Measurements from ENCODE around the gene OR8K5. TPM values are rescaled to one million over a fixed set of nuclear protein-coding genes. Genes with fewer than 3 reads are reported as not detected.

OR8K5 gene, protein sequence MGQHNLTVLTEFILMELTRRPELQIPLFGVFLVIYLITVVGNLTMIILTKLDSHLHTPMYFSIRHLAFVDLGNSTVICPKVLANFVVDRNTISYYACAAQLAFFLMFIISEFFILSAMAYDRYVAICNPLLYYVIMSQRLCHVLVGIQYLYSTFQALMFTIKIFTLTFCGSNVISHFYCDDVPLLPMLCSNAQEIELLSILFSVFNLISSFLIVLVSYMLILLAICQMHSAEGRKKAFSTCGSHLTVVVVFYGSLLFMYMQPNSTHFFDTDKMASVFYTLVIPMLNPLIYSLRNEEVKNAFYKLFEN
- not detected for polyA plus RNA-seq (2012; ENCODE audit: insufficient read depth, insufficient read length, low read depth)

DNA sequence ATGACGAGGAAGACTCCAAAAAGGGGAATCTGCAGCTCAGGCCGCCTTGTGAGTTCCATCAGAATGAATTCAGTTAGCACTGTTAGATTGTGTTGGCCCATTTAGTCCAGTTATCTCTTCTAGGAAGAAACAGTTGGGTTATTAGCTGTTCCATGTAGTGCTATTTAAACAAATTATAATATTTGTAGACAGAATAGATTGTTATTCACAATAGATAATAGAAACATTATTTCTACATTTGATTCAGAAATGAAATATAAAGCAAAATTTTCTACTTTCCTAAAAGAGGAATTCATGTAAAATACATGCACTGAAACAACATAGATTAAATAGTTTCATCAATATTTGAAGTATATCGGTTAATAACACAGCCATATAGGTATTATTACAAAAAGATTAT is at the start of gene OR8K5:
OR8K5 (minus strand) TSS at position 101 of the 400 bp plus-strand sequence; CDS start at position 101, 0 bp downstream.
- Histone ChIP-seq H3K9me3 (no peaks in the 10 kb centered on the region), H3K27me3 (no peaks in the 10 kb centered on the region), H3K36me3 (no peaks in the 10 kb centered on the region), H3K4me3 (ENCODE audit: low read depth, low read length) (no peak within 1 kb of the TSS), H3K4me1 (no peaks in the 10 kb centered on the region)
- TF ChIP-seq, protein P1, sequence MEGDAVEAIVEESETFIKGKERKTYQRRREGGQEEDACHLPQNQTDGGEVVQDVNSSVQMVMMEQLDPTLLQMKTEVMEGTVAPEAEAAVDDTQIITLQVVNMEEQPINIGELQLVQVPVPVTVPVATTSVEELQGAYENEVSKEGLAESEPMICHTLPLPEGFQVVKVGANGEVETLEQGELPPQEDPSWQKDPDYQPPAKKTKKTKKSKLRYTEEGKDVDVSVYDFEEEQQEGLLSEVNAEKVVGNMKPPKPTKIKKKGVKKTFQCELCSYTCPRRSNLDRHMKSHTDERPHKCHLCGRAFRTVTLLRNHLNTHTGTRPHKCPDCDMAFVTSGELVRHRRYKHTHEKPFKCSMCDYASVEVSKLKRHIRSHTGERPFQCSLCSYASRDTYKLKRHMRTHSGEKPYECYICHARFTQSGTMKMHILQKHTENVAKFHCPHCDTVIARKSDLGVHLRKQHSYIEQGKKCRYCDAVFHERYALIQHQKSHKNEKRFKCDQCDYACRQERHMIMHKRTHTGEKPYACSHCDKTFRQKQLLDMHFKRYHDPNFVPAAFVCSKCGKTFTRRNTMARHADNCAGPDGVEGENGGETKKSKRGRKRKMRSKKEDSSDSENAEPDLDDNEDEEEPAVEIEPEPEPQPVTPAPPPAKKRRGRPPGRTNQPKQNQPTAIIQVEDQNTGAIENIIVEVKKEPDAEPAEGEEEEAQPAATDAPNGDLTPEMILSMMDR (IDR thresholded peaks at IDR 0.05; ENCODE audit: low read depth, low read length) = no peak
- no peak for DNase-seq

DNA sequence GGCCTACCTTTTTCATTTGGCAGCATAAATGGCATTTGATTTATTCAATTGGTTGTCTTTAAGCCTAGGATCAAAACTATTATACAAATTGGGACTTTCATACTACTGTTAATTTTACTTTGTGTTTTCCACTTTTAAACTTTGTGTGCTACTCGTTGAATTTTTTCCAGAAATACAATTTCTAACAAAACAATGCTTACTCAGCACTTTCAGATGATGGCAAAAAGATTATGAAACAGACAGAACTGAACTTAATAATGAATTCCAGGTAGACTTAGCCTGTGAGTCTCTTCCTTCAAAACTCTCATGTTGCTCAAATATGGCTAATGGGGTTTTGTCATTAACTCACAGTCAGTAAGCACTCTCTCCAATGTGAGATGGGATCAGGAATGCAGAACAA is 47.7 kb upstream of the OR8K5 start:
- TF ChIP-seq, protein P1 (IDR thresholded peaks at IDR 0.05; ENCODE audit: low read depth, low read length) = no peak
- H3K27me3 ChIP-seq = no peaks in the 10 kb centered on the region

DNA sequence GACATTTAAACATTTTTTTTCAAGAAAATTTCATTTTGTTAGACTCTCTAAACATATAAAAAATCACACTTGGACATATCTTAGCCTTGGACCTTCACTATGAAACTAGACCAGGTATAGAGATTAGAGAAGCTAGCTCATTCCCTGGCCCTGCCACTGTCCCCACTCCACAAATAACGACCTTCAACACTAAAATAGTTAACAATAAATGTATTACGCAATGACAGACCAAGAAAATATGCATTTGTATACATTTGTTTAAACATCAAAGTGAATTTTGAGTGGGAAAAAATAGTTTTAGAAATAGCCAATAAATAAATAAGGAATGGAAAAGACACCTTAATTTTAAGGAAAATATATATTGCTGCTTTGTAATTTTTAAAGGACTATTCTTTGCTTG is 37.2 kb upstream of the OR8K5 start:
- no peak for DNase-seq
- Histone ChIP-seq H3K4me1 (no peaks in the 10 kb centered on the region), H3K27me3 (no peaks in the 10 kb centered on the region), H3K36me3 (no peaks in the 10 kb centered on the region), H3K9me3 (no peaks in the 10 kb centered on the region), H3K4me3 (ENCODE audit: low read depth, low read length) (no peak overlapping the region)
- TF ChIP-seq, protein P1 (IDR thresholded peaks at IDR 0.05; ENCODE audit: low read depth, low read length) = no peak

More for the DNA sequence above, 47.7 kb upstream of the OR8K5 start:
- no peak for DNase-seq
- no peaks in the 10 kb centered on the region for H3K36me3 ChIP-seq
- no peak overlapping the region for H3K4me3 ChIP-seq (ENCODE audit: low read depth, low read length)
- H3K9me3 ChIP-seq = no peaks in the 10 kb centered on the region
- no peaks in the 10 kb centered on the region for H3K4me1 ChIP-seq

DNA sequence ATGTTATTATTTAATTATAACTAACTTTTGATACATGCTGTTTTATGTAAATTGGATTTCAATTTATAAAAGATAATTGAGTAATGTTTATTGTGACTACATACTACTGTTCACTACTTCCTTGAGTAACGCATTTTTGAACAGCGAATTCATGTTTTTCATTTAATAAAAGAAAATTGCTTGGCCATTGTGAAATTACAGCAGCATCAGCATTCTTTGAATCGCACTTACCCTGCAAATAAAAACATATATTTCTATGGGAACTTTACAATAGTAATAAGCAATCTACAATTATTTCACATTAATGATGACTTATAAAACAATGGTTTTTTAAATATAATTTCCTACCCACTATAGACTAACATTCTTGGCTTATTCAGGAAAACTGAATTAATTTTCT is 36.6 kb upstream of the OR8K5 start:
- Histone ChIP-seq H3K4me3 (ENCODE audit: low read depth, low read length) (no peak overlapping the region), H3K27me3 (no peaks in the 10 kb centered on the region), H3K36me3 (no peaks in the 10 kb centered on the region), H3K9me3 (no peaks in the 10 kb centered on the region), H3K4me1 (no peaks in the 10 kb centered on the region)
- no peak for DNase-seq
- TF ChIP-seq, protein P1 (IDR thresholded peaks at IDR 0.05; ENCODE audit: low read depth, low read length) = no peak

DNA sequence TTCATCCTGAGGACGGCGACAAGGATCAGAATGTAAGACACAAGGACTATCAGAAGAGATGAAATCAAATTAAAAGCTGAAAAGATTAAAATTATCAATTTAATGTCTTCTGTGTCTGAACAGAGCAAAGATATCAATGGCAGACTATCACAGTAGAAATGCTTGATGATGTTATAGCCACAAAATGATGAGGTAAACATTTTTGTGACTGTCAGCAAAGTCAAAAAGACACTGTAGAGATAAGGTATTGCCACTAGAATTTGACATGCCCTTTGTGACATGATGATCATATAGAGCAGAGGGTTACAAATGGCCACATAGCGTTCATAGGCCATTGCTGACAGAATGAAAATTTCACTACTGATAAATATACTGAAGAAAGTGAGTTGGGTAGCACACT is 28.5 kb upstream of the OR8K5 start:
- DNase-seq = no peak
- TF ChIP-seq, protein P1 (IDR thresholded peaks at IDR 0.05; ENCODE audit: low read depth, low read length) = no peak
- H3K27me3 ChIP-seq = no peaks in the 10 kb centered on the region
- no peaks in the 10 kb centered on the region for H3K36me3 ChIP-seq
- H3K4me1 ChIP-seq = no peaks in the 10 kb centered on the region
- H3K9me3 ChIP-seq = no peaks in the 10 kb centered on the region
- no peak overlapping the region for H3K4me3 ChIP-seq (ENCODE audit: low read depth, low read length)

DNA sequence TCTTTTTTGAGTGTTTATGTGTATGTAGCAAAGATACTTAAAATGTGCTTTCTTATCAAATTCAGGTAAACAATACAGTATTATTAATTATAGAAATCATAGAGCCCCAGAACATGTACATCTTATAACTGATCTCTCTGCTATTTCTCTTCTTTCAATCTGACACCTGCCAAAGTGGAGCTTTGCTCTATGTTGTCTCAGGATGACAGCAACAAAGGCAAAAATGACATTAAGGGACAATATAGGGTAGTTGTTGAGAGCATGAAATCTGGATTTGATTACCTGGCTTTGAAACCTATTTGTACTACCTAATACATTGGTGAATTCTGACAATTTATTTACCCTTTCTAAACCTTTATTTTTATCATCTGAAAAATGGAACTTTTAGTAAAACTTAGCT is 23.3 kb upstream of the OR8K5 start:
- Histone ChIP-seq H3K4me3 (ENCODE audit: low read depth, low read length) (no peak overlapping the region), H3K27me3 (no peaks in the 10 kb centered on the region), H3K36me3 (no peaks in the 10 kb centered on the region), H3K4me1 (no peaks in the 10 kb centered on the region), H3K9me3 (no peaks in the 10 kb centered on the region)
- TF ChIP-seq, protein P1 (IDR thresholded peaks at IDR 0.05; ENCODE audit: low read depth, low read length) = no peak
- no peak for DNase-seq
